ENCODE results near the gene KRTAP9-2.

- TF ChIP-seq REST (IDR thresholded peaks at IDR 0.05; ENCODE audit: low read depth) (no peak), EGR1 (IDR thresholded peaks at IDR 0.05) (no peak), TAF1 (IDR thresholded peaks at IDR 0.05; ENCODE audit: low read depth) (no peak)
Measured at GRCh38 chr17:41196068-41196467, 30.4 kb upstream of the KRTAP9-2 start.

Data from Ishikawa (cell line).